ENCODE data around the gene BLTP3A. TPM values are rescaled to one million over a fixed set of nuclear protein-coding genes. Genes with fewer than 3 reads are reported as not detected.
A peak's percentile ranks its signal among the peaks of the same experiment; 100 is the strongest.
"Not testable (repeated sequence)": the region's sequence is repeated elsewhere in the genome, so short reads cannot be mapped to it uniquely, and the experiment has no call there.

BLTP3A gene
- total and polyA plus RNA-seq, 2 experiments from 2014 or later, result 6.4 to 20.6 TPM

DNA sequence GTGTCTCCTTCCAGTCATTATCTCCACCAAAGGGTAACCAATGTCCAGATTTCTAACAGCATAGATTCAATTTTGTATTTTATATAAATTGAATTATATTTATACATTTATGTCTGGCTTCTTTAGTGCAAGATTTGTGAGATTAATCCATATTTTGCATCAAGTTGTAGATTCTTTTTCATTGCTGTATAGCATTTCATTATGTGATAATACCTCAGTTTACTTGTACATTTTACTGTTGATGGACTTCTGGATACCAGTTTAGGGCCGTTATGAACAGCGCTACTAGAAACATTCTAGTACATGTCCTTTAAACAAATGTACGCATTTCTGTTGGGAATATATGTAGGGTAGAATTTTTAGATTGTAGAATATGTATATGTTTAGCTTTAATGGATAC, 6.2 kb downstream of the BLTP3A start:
- DNase-seq (ENCODE audit: low read depth in 1 of 2, low spot score in 1 of 2), result no peak
- H3K27ac ChIP-seq, result no peak overlapping the region
- no peaks in the 10 kb centered on the region for H3K9me3 ChIP-seq (ENCODE audit: low read depth)
- TF ChIP-seq, protein P1, sequence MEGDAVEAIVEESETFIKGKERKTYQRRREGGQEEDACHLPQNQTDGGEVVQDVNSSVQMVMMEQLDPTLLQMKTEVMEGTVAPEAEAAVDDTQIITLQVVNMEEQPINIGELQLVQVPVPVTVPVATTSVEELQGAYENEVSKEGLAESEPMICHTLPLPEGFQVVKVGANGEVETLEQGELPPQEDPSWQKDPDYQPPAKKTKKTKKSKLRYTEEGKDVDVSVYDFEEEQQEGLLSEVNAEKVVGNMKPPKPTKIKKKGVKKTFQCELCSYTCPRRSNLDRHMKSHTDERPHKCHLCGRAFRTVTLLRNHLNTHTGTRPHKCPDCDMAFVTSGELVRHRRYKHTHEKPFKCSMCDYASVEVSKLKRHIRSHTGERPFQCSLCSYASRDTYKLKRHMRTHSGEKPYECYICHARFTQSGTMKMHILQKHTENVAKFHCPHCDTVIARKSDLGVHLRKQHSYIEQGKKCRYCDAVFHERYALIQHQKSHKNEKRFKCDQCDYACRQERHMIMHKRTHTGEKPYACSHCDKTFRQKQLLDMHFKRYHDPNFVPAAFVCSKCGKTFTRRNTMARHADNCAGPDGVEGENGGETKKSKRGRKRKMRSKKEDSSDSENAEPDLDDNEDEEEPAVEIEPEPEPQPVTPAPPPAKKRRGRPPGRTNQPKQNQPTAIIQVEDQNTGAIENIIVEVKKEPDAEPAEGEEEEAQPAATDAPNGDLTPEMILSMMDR (IDR thresholded peaks at IDR 0.05; ENCODE audit: low read depth, low read length), result no peak
- H3K4me3 ChIP-seq, result no peak overlapping the region
- no peaks in the 10 kb centered on the region for H3K36me3 ChIP-seq
- peaks cover 2% of the 10 kb centered on the region for H3K4me1 ChIP-seq (ENCODE audit: low read depth)
- H3K27me3 ChIP-seq, result no peaks in the 10 kb centered on the region

DNA sequence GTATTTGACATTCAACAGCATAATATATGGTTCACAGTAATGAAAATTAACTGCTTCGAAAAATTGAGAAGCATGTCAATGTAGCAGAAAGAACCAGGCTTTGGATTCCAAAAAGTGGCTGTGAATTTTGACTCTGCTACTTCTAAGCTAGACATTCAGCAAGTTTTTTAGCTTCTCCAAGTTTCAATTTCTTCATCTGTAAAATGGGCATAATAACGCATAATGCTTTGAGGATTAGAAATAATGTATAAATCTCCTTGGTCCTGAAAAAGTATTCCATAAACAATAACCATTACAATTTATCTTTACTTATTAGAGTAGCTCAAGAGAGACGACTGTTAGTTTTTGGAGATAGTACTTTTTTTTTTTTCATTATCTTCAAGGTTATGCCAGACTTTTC, 7.7 kb downstream of the BLTP3A start:
- Histone ChIP-seq H3K9me3 (ENCODE audit: low read depth) (no peaks in the 10 kb centered on the region), H3K27ac (no peak overlapping the region), H3K4me3 (no peak overlapping the region), H3K36me3 (no peaks in the 10 kb centered on the region), H3K27me3 (no peaks in the 10 kb centered on the region), H3K4me1 (ENCODE audit: low read depth) (no peaks in the 10 kb centered on the region)
- DNase-seq (ENCODE audit: low read depth in 1 of 2, low spot score in 1 of 2), result no peak
- TF ChIP-seq, protein P1 (IDR thresholded peaks at IDR 0.05; ENCODE audit: low read depth, low read length), result no peak

- no peak for DNase-seq (ENCODE audit: low read depth in 1 of 2, low spot score in 1 of 2)
- Histone ChIP-seq H3K27me3 (no peaks in the 10 kb centered on the region), H3K4me1 (ENCODE audit: low read depth) (peaks cover 8% of the 10 kb centered on the region), H3K27ac (no peak overlapping the region), H3K36me3 (no peaks in the 10 kb centered on the region), H3K4me3 (no peak overlapping the region), H3K9me3 (ENCODE audit: low read depth) (no peaks in the 10 kb centered on the region)
- TF ChIP-seq, protein P1 (IDR thresholded peaks at IDR 0.05; ENCODE audit: low read depth, low read length), result no peak
Measured at GRCh38 chr6:34804543-34804942, 12.7 kb downstream of the BLTP3A start.

GRCh38 chr6:34805074-34805473, 13.2 kb downstream of the BLTP3A start:
- not testable (repeated sequence) for H3K27ac ChIP-seq; H3K4me1 ChIP-seq (ENCODE audit: low read depth); DNase-seq (ENCODE audit: low read depth in 1 of 2, low spot score in 1 of 2); H3K9me3 ChIP-seq (ENCODE audit: low read depth); H3K4me3 ChIP-seq; H3K27me3 ChIP-seq; H3K36me3 ChIP-seq

GRCh38 chr6:34806738-34807453, 15.0 kb downstream of the BLTP3A start:
- Histone ChIP-seq H3K9me3 (ENCODE audit: low read depth) (no peaks in the 10 kb centered on the region), H3K27me3 (no peaks in the 10 kb centered on the region), H3K4me3 (no peak overlapping the region), H3K4me1 (ENCODE audit: low read depth) (peaks cover 8% of the 10 kb centered on the region), H3K27ac (peak overlapping the region; percentile 74), H3K36me3 (no peaks in the 10 kb centered on the region)
- peak in 1 of 2 donors; percentile 31 for DNase-seq (ENCODE audit: low read depth in 1 of 2, low spot score in 1 of 2)
- TF ChIP-seq, protein P1 (IDR thresholded peaks at IDR 0.05; ENCODE audit: low read depth, low read length), result no peak

DNA sequence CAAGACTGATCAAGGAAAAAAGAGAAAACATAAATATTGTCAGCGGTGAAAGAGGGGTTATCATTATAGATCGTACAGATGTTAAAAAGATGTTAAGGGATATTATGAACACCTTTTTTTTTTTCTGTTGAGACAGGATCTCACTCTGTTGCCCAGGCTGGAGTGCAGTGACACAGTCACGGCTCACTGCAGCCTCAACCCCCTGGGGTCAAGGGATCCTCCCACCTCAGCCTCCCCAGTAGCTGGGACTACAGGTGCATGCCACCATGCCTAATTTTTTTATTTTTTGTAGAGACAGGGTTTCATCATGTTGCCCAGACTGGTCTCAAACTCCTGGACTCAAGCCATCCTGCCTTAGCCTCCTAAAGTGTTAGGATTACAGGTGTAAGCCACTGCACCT, 16.6 kb downstream of the BLTP3A start:
- not testable (repeated sequence) for H3K27ac ChIP-seq; H3K36me3 ChIP-seq; H3K4me1 ChIP-seq (ENCODE audit: low read depth); H3K4me3 ChIP-seq; H3K9me3 ChIP-seq (ENCODE audit: low read depth); DNase-seq (ENCODE audit: low read depth in 1 of 2, low spot score in 1 of 2); H3K27me3 ChIP-seq

GRCh38 chr6:34809419-34809818, 17.5 kb downstream of the BLTP3A start:
- not testable (repeated sequence) for DNase-seq (ENCODE audit: low read depth in 1 of 2, low spot score in 1 of 2); H3K36me3 ChIP-seq; H3K9me3 ChIP-seq (ENCODE audit: low read depth); H3K27ac ChIP-seq; H3K4me3 ChIP-seq; H3K27me3 ChIP-seq; H3K4me1 ChIP-seq (ENCODE audit: low read depth)
